CD4-positive, alpha-beta T cell treated with Interleukin-6 at 100 ng/mL for 8 hours (primary cell): ENCODE measurements around the gene AGFG2.
"Not testable (repeated sequence)": the region's sequence is repeated elsewhere in the genome, so short reads cannot be mapped to it uniquely, and the experiment has no call there.

Experiments
- DNase-seq: peaks from one replicate; pipeline ENCODE4 v3.0.0-alpha.2; 2020; ENCODE audit warnings: mixed read lengths, low spot score

The AGFG2 gene

DNA sequence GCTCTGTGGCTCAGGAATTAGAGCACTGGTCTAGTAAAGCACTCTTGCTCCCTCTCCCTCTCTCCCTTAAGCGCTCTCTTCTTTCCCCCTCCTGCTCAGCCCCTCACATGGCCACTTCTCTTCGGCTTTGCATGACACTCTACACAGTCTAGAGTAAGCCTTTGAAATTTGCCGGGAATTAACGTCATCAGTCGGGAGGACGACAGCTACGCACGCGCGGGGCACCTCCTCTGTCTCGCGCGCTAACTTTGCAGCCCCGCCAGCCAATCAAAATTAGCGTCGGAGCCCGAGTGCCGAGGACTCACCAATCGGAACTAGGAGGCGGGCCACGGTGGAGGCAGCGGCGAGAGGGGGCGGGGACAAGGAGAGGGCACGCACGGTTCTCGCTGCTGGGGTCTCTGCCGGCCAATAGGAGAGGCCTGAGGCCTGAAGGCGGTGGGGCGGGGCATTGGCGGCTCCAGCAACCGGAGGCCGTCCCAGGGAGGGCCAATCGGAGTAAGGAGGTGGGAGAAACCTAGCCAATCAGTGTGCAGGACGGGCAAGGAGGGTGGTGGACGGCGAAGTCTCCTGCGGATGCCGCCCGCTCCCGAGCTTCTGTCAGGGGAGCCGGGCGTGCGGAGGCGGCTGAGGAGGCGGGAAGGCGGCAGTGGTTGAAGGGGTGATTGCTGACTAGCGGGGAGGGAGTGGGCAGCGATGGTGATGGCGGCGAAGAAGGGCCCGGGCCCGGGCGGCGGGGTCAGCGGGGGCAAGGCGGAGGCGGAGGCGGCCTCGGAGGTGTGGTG is at the start of gene AGFG2:
Gene AGFG2 (plus strand): TSS at position 550 of the 782 bp plus-strand sequence. CDS start 144 bp downstream, at position 694.
- peak; percentile 100 for DNase-seq

DNA sequence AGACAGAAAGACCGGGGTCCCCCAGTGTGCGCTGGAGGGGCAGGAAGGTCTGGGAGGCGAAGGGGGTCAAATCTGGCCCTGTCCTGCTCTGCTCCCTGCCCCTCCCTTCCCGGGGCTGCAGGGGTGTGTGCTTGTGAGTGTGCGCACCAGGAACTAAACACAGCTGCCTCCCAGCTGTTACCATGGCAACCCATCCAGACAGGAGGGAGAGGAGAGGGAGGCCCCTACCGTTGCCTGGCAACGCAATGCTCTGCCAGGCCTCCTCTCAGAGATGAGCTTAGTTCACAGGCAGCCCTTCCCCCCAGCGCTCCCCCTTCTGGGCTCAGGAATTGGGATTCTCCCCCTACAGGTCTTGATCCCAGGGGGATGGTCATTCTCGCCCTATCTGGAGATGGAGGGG is 49.2 kb upstream of the AGFG2 start:
- DNase-seq = no peak

DNA sequence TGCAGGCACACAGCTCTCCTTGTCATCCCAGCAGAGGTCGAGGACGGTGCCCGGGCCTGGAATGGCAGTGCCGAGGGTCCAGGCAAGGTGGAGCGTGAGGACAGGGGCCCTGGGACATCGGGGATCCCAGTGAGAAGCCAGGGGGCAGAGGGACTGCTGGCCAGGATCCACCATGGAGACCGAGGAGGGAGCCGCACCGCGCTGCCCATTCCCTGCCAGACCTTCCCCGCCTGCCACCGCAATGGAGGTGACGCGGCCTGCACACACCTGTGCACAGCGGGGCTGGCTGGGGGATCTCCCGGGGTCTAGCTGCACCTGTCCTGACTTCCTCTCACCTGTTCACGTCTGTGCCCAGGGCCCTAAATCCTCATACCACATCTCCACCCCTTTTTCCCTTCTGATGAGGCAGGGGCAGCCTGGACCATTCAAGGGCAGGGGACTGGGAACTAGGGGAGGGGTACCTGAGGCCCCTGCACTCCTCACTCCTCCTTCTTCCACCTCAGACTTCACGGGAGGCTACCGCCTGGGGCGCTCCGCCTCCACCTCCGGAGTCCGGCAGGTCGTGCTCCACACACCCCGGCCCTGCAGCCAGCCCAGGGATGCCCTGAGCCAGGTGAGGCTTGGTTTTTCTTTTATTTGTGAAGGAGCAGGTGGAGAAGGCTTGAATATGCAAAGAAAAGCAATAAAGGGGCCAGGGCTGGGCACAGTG is 48.4 kb upstream of the AGFG2 start:
- DNase-seq = no peak

DNA sequence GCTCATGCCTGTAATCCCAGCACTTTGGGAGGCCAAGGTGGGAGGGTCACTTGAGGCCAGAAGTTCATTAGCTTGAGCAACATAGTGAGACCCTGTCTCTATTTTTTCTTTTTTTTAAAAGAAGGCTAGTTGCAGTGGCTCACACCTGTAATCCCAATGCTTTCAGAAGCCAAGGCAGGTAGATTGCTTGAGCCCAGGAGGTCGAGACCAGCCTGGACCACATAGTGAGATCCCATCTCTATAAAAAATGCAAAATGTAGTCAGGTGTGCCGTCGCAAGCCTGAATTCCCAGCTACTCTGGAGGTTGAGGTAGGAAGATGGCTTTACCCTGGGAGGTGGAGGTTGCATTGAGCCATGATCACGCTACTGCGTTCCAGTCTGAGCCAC is 47.8 kb upstream of the AGFG2 start:
- no peak for DNase-seq

GRCh38 chr7:100492738-100493475 is 46.1 kb upstream of the AGFG2 start:
- no peak for DNase-seq

- peak; percentile 61 for DNase-seq
Measured at GRCh38 chr7:100493476-100494264, 45.3 kb upstream of the AGFG2 start.

GRCh38 chr7:100496509-100496908 is 42.5 kb upstream of the AGFG2 start:
- DNase-seq = no peak

- not testable (repeated sequence) for DNase-seq
Measured at GRCh38 chr7:100500743-100501142, 38.3 kb upstream of the AGFG2 start.

- not testable (repeated sequence) for DNase-seq
Measured at GRCh38 chr7:100504031-100504430, 35.0 kb upstream of the AGFG2 start.

GRCh38 chr7:100504887-100505611 is 34.0 kb upstream of the AGFG2 start:
- DNase-seq = no peak

- DNase-seq = no peak
Measured at GRCh38 chr7:100506356-100506923, 32.6 kb upstream of the AGFG2 start.

- DNase-seq = no peak
Measured at GRCh38 chr7:100509231-100509630, 29.8 kb upstream of the AGFG2 start.

DNA sequence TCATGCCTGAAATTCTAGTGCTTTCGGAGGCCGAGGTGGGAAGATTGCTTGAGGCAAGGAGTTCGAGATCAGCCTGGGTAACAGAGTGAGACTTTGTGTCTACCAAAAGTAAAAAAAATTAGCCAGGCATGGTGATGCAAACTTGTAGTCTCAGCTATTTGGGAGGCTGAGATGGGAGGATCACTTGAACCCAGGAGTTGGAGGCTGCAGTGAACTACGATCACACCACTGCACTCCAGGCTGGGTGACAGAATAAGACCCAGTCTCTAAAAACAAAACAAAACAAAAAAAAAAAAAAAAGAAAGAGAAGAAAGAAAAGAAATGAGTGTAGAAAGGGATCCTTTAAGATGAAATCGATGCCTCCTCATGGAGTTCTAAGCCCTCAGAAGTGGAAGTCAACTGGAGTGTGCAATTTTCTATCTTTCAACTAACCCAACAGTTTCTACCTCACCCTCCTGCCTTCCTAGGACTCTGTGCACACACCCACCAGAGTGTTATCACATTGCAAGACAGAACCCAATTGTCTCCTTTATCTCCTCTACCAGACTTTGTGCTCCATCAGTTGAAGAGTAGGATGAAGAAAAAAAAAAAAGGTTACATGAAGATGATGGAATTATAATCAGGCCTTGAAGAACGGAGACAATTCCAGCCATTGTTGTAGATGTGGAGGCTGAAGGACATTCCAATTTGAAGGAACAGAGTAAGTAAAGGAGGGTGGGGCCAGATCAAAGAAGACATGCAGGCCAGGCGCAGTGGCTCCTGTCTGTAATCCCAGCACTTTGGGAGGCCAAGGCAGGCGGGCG is 28.4 kb upstream of the AGFG2 start:
- DNase-seq = no peak

DNA sequence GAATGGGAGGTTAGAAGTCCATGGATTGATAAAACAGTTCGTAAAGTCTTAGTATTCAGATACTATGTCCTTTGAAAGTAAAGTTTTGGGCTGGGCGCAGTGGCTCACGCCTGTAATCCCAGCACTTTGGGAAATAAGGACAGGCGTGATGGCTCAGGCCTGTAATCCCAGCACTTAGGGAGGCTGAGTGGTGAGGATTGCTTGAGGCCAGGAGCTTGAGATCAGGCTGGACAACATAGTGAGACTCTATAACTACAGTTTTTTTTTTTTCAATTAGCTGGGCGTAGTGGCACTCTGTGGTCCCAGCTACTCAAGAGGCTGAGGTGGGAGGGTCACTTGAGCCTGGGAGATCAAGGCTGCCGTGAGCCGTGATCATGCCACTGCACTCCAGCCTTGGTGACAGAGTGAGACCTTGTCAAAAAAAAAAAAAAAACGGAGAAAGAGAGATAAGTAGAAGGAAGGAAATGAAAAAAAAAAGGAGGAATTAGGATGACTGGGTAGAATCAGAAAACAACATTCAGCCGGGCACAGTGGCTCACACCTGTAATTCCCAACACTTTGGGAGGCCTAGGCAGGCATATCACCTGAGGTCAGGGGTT is 25.7 kb upstream of the AGFG2 start:
- no peak for DNase-seq

DNA sequence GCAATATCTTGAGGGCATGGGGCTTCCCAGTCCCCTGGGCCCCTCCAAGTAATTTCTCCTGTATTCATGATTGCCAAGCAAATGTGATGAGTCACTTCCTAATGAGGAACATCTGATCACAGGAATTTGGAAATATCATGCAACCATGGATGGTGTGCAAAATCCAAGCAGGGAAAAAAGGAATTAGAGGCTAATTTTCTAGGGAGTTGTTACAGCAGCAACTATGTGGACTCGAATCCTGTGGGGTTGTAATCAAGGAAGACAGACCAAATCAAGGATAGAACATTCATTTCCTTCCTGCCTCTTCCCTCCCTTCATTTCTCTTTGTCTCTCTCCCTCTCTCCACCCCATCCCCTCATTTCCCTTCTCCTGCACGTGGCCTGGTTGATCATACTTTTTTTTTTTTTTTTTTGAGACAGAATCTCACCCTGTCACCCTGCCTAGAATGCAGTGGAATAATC is 23.9 kb upstream of the AGFG2 start:
- DNase-seq = no peak

GRCh38 chr7:100516135-100516812 is 22.7 kb upstream of the AGFG2 start:
- peak; percentile 74 for DNase-seq

- no peak for DNase-seq
Measured at GRCh38 chr7:100517305-100517704, 21.7 kb upstream of the AGFG2 start.

DNA sequence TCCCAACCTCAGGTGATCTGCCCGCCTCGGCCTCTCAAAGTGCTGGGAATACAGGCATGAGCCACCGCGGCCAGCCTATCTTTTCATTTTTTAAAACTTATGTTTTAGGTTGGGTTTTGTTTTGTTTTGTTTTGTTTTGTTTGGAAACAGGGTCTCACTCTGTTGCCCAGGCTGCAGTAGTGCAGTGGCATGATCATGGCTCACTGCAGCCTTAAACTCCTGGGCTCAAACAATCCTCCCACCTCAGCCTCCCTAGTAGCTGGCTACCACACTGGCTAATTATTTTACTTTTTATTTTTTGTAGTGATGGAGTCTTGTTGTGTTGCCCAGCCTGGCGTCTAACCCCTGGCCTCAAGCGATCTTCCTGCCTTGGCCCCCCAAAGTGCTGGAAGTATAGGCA is 19.4 kb upstream of the AGFG2 start:
- DNase-seq = no peak

DNA sequence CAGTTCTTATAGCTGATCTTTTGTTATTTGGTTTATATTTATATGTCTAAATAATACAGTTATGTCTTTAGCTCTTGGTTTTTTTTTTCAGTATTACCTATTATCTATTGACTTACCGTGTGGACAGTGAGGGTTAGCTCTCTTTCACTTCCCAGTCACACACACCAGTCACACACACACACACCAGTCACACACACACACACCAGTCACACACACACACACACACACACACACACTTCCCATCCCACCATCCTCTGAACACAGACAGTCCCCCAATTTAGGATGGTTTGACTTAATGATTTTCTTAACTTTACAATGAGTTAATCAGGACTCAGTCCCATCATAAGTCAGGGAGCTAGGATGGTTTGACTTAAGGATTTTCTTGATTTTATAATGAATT is 18.9 kb upstream of the AGFG2 start:
- DNase-seq = no peak
